HL-60 (cell line): Measurements from ENCODE around the gene SRP9.
"Not testable (repeated sequence)": the region's sequence is repeated elsewhere in the genome, so short reads cannot be mapped to it uniquely, and the experiment has no call there.

Source experiments
- DNase-seq, 2 experiments: peaks; one replicate each; pipeline ENCODE4 v3.0.0-alpha.2; 2010 to 2020; ENCODE audit warnings: low read depth in 1 of 2, low spot score in 1 of 2
- H3K27ac ChIP-seq: fragments of 250-450 bp; sonication (Bioruptor Pico); replicated peaks from 2 replicates; pipeline ENCODE4 v1.5.1; 2020; ENCODE audit warnings: mild to moderate bottlenecking, moderate library complexity
- H3K27me3 ChIP-seq: fragments of 250-450 bp; sonication (Bioruptor Pico); 2 replicates; pipeline ENCODE4 v1.5.1; 2021; ENCODE audit warnings: mild to moderate bottlenecking, moderate library complexity; ENCODE audit not compliant: insufficient read depth, poor library complexity, severe bottlenecking
- H3K4me3 ChIP-seq: replicated peaks from 2 replicates; pipeline ENCODE4 v1.5.1; 2011; ENCODE audit warnings: mild to moderate bottlenecking, control low read depth, low read length; ENCODE audit not compliant: insufficient read depth
- CTCF ChIP-seq: IDR thresholded peaks from one replicate; pipeline ENCODE4 v1.5.1; 2011; ENCODE audit warnings: low read length, control low read depth, inconsistent platforms; ENCODE audit not compliant: insufficient read depth
- GABPA ChIP-seq: IDR thresholded peaks from 2 replicates; pipeline ENCODE4 v1.6.1; 2012; ENCODE audit warnings: low read depth
- POLR2AphosphoS5 ChIP-seq: IDR thresholded peaks from 2 replicates; pipeline ENCODE4 v1.6.1; 2012; ENCODE audit warnings: low read depth
- REST ChIP-seq: IDR thresholded peaks from 2 replicates; pipeline ENCODE4 v1.6.1; 2012; ENCODE audit warnings: low read depth; ENCODE audit not compliant: insufficient replicate concordance
- SPI1 ChIP-seq: IDR thresholded peaks from 2 replicates; pipeline ENCODE4 v1.6.1; 2012; ENCODE audit warnings: low read depth, mild to moderate bottlenecking, borderline replicate concordance

The SRP9 gene

GRCh38 chr1:225754940-225755641 lies 22.5 kb upstream of the SRP9 start:
- Histone ChIP-seq H3K27ac (no peak overlapping the region), H3K27me3 (no peaks in the 10 kb centered on the region), H3K4me3 (no peak overlapping the region)
- DNase-seq, result peak in 1 of 2 experiments; percentile 38
- TF ChIP-seq CTCF (no peak), SPI1 (peak; percentile 60; the same call in 1 of the 2 replicates), GABPA (no peak)

- TF ChIP-seq GABPA, result no peak
- no peak for TF ChIP-seq REST
- TF ChIP-seq SPI1, result no peak
- TF ChIP-seq CTCF, result no peak
- TF ChIP-seq POLR2AphosphoS5, result no peak
- H3K27me3 ChIP-seq, result no peaks in the 10 kb centered on the region
- no peak for DNase-seq
- no peak overlapping the region for H3K27ac ChIP-seq
- no peak overlapping the region for H3K4me3 ChIP-seq
Measured at GRCh38 chr1:225755671-225756319, 21.8 kb upstream of the SRP9 start.

- Histone ChIP-seq H3K4me3 (no peak overlapping the region), H3K27ac (no peak overlapping the region), H3K27me3 (no peaks in the 10 kb centered on the region)
- no peak for TF ChIP-seq SPI1
- TF ChIP-seq GABPA, result no peak
- TF ChIP-seq CTCF, result no peak
- no peak for TF ChIP-seq REST
- TF ChIP-seq POLR2AphosphoS5, result no peak
- no peak for DNase-seq
Measured at GRCh38 chr1:225757927-225758656, 19.5 kb upstream of the SRP9 start.

DNA sequence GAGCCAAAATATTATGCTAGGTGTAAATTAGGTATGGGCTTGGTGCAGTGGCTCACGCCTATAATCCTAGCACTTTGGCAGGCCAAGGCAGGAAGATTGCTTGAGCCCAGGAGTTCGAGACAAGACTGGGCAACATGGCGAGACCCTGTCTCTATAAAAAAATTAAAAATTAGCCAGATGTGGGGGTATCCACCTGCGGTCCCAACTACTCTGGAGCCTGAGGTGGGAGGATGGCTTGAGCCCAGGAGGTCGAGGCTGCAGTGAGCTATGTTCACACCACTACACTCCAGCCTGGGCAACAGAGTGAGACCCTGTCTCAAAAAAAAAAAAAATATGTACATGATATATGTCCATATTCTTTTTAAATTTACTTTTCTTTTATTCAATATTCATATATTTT lies 17.7 kb upstream of the SRP9 start:
- not testable (repeated sequence) for DNase-seq, H3K27ac ChIP-seq, H3K4me3 ChIP-seq, H3K27me3 ChIP-seq
